Dedifferentiated amniotic fluid mesenchymal stem cell (primary cell): ENCODE data around the gene FUT9.
"Not testable (repeated sequence)": the region's sequence is repeated elsewhere in the genome, so short reads cannot be mapped to it uniquely, and the experiment has no call there.

ENCODE experiments used
- DNase-seq: peaks from one replicate; pipeline ENCODE4 v3.0.0-alpha.2; 2016; ENCODE audit errors: extremely low spot score

Gene FUT9

DNA sequence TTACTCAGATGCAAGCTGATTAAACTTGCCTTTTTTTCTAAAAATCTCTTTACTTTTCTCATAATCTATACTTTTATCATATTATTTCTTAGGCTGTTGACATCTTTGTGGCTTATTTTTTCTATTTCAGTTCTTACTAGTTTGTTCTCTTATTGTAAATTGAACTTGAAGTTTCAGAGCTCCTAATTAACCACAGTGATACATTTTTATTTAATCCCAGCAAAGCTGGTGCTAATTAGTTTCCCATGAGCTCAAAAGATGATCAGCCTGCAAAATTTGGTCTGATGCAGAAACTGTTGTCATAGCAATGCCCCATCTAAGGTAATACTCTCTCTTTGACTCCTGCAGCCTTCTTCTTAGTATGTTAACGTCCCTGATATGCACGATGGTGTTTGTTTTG is 170.3 kb downstream of the FUT9 start:
- DNase-seq: no peak

- no peak for DNase-seq
Measured at GRCh38 chr6:96186516-96187195, 170.9 kb downstream of the FUT9 start.

DNA sequence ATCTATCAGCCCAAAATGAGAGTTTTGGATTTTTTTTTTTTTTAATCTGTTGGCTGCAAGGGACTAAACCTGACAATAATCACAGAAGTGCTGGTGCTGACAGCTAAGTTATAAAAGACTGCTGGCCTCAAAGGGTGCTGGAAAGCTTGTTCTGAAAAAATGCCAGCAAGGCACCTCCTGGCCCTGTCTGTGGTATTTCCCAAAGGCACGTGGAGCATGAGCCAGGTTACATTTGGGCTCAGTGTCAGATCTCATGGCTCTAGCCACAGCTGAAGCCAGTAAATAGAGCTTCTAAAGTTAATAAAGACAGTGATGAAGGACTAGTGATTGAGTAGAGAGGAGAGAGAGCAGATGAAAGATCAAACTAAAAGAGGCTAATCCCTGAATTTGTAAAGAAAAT is 178.9 kb downstream of the FUT9 start:
- no peak for DNase-seq

DNA sequence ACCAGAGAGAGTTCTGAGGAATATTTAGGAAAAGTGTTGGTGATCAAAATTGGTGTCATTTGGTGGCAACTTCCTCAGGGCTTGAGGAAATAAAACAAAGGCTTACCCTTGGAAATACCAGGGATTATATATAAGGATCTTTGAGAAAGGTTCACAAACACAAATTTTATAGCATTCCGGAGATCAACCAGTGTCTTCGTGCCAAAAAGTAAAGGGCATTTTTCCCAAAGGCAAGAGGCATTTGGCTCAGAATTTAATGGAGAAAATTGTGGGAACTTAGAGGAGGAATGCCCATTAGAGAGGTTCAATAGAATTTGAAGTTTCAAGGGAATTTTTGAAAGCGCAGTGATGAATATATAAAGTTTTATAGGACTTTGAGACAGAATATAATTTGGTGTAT is 179.5 kb downstream of the FUT9 start:
- no peak for DNase-seq

GRCh38 chr6:96196633-96197032 is 180.9 kb downstream of the FUT9 start:
- DNase-seq: no peak

GRCh38 chr6:96197241-96197640 is 181.5 kb downstream of the FUT9 start:
- no peak for DNase-seq

GRCh38 chr6:96202571-96202970 is 186.8 kb downstream of the FUT9 start:
- DNase-seq: no peak

GRCh38 chr6:96211341-96211740 is 195.6 kb downstream of the FUT9 start:
- DNase-seq: no peak

GRCh38 chr6:96212066-96212465 is 196.3 kb downstream of the FUT9 start:
- no peak for DNase-seq

GRCh38 chr6:96213784-96214183 is 198.0 kb downstream of the FUT9 start:
- no peak for DNase-seq

DNA sequence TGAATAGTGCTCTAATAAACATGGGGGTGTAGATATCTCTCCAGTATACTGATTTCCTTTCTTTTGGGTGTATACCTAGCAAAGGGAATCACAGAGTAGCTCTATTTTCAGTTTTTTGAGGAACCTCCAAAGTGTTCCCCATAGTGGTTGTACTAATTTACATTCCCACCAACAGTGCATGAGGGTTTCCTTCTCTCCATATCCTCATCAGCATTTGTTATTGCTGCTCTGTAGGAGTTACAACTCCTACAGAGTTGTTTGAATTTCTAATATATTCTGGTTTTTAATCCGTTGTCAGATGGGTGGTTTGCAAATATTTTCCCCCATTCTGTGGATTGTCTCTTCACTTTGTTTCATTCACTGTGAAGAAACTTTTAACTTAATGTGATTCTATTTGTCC is 207.9 kb downstream of the FUT9 start:
- DNase-seq: no peak

DNA sequence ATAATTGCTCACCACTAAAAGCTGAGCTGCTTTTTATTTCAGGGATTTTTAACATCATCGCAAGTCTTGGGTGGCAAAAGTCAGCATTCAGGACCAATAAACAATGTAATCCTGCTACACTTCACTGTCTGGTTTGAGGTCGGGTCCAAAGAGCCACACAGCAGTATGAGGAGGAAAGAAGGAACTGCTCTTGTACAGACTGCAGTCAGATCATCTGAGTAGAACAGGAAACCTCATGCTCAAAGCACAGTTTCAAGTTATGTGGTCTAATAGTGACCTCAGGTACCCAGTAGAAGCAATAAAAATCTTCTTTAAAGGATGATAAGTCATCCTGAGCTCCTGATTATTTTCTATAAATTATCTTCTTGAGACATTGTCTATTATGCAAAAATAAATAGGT is 211.4 kb downstream of the FUT9 start:
- DNase-seq: no peak

DNA sequence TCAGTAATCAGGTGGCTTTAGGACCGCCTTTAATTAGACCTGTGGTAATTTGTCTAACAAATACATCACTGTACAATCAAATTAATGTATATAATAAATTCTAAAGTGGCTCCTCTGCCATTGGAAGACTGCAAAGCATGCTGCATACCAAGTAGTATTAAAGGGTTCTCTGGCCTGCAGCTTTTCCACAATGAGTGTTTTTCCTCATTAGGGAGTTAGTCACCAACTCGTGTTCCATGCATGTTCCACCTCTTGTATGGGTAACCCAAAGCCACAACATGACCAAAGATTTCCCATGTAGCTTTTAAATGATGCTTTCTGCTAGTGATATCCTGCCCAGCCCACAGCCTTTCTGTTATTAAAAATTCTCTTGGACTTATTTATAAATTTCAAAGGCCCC is 218.7 kb downstream of the FUT9 start:
- no peak for DNase-seq

- DNase-seq: no peak
Measured at GRCh38 chr6:96235927-96236326, 220.2 kb downstream of the FUT9 start.

DNA sequence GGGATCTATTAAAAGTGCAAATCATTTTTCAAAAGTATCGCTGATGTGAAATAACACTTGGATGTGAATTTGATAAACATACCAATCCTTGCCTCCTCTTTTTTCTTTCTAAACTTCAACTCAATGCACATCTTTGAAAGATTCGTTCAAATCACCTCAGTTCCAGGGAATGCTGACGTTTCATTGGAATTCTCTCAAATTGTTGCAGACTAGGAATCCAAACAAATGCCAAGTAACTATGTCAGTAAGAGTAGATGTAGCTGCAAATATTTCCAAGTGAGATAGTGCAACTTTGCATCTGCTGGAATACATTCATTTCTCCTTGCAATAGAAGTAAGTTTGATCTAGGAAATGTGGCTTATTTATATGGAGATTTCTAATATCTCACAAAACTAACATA is 220.7 kb downstream of the FUT9 start:
- no peak for DNase-seq

DNA sequence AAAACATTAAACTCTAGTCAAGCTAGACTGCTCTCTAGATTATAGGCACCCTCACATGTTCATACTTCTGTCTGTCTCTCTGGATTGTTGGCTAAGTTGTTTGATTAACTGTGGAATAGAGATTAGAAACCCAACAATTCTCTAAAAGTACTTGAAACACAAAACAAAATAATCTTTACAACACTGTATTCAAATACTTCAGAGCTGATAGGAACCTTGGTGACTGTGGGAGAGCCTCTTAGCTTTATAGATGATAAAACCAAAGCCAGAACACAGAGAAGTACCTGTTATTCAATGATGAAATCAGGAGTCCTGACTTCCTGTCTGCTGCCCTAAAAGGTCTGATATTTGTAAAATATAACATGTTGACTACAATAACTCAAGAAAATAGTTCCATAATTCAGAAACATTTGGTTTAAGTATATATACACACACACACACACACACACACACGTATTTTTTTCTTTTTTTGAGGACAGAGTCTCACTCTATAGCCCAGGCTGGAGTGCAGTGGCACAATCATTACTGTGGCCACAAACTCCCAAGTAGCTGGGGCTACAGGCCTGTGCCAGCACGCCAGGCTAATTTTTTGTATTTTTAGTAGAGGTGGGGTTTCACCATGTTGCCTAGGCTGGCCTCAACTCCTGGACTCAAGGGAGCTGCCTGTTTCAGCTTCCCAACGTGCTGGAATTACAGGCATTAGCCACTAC is 222.0 kb downstream of the FUT9 start:
- DNase-seq: no peak

GRCh38 chr6:96246563-96246962 is 230.8 kb downstream of the FUT9 start:
- DNase-seq: no peak

- DNase-seq: no peak
Measured at GRCh38 chr6:96249755-96250154, 234.0 kb downstream of the FUT9 start.

DNA sequence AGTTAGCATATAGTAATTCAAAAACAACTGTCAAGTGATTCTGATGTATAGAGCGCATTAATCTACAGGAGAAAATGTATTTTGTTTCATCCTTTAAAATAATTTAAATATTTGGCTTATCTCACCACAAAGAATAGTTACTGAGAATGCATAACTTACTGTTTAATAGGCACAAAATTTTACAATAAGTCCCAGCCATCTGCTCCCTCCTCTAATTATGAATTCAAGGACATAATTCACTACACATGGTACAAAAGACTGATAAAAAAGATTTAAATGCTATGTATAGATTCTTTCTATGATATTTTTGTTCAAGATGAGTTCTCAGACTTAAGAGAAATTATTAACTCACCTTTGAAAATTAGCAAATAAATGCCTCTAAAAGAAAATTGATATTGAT is 242.0 kb downstream of the FUT9 start:
- no peak for DNase-seq

- DNase-seq: not testable (repeated sequence)
Measured at GRCh38 chr6:96260787-96261430, 245.1 kb downstream of the FUT9 start.
